Measurements from ENCODE around the gene B3GNT8. TPM values are rescaled to one million over a fixed set of nuclear protein-coding genes. Genes with fewer than 3 reads are reported as not detected.
A peak's percentile ranks its signal among the peaks of the same experiment; 100 is the strongest.
"Not testable (repeated sequence)": the region's sequence is repeated elsewhere in the genome, so short reads cannot be mapped to it uniquely, and the experiment has no call there.

The B3GNT8 gene
- total RNA-seq, 2 donors from 2014 or later, result 3.9 to 4.7 TPM

DNA sequence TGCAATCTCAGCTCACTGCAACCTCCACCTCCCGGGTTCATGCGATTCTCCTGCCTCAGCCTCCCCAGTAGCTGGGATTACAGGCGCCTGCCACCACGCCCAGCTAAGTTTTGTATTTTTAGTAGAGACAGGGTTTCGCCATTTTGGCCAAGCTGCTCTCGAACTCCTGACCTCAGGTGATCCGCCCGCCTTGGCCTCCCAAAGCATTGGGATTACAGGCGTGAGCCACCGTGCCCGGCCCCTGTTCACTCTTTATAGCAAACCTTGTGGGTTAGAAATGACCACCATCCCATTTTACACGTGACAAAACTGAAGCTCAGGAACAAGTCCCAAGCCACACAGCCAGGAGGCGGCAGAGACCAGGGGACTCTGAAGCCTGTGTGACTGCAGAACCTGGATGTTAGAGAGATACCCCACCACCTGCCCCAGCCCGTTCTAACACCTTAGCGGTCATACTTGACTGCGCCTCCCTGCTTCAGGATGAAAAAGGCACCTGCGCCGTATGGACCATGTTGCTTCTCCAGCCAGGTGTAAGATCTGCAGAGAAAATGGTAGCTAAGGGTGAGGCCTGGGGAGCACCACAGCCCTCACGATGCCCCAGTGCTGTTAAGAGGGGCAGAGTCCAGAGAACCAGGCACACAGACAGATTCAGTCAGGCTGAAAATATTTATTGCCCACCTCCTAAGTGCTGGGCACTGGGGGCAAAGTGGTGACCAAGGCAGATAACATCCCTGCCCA, 8.9 kb upstream of the B3GNT8 start:
- Histone ChIP-seq H3K27ac (ENCODE audit: low read depth, low read length) (no peak overlapping the region), H3K36me3 (ENCODE audit: control insufficient read depth, insufficient read depth, low read length) (peaks cover 29% of the 10 kb centered on the region), H3K4me3 (ENCODE audit: low read length) (no peak overlapping the region), H3K9me3 (ENCODE audit: control insufficient read depth, low read length) (no peaks in the 10 kb centered on the region), H3K9ac (ENCODE audit: extremely low read depth, low read length, poor library complexity, severe bottlenecking) (no peak overlapping the region), H3K4me1 (ENCODE audit: control insufficient read depth, insufficient read depth, low read length) (no peaks in the 10 kb centered on the region), H3K27me3 (ENCODE audit: control insufficient read depth, insufficient read depth, low read length, poor library complexity, severe bottlenecking) (no peaks in the 10 kb centered on the region)
- H3K9me3 Mint-ChIP-seq, result no peaks in the 10 kb centered on the region
- no peak overlapping the region for H3K27ac Mint-ChIP-seq
- peak; percentile 48 for DNase-seq
- peaks cover 36% of the 10 kb centered on the region for H3K36me3 Mint-ChIP-seq (ENCODE audit: low read depth)
- peaks cover 4% of the 10 kb centered on the region for H3K27me3 Mint-ChIP-seq (ENCODE audit: insufficient read depth)
- 93 to 98% methylated on average over 13 to 19 of the region's 19 CpGs for WGBS, 2 experiments (ENCODE audit: insufficient coverage in 1 of 2, insufficient read length in 1 of 2)
- TF ChIP-seq, protein P1, sequence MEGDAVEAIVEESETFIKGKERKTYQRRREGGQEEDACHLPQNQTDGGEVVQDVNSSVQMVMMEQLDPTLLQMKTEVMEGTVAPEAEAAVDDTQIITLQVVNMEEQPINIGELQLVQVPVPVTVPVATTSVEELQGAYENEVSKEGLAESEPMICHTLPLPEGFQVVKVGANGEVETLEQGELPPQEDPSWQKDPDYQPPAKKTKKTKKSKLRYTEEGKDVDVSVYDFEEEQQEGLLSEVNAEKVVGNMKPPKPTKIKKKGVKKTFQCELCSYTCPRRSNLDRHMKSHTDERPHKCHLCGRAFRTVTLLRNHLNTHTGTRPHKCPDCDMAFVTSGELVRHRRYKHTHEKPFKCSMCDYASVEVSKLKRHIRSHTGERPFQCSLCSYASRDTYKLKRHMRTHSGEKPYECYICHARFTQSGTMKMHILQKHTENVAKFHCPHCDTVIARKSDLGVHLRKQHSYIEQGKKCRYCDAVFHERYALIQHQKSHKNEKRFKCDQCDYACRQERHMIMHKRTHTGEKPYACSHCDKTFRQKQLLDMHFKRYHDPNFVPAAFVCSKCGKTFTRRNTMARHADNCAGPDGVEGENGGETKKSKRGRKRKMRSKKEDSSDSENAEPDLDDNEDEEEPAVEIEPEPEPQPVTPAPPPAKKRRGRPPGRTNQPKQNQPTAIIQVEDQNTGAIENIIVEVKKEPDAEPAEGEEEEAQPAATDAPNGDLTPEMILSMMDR (conservative IDR thresholded peaks at IDR 0.05), result peak; percentile 51
- no peak overlapping the region for H3K4me3 Mint-ChIP-seq
- H3K4me1 Mint-ChIP-seq, result peaks cover 6% of the 10 kb centered on the region

DNA sequence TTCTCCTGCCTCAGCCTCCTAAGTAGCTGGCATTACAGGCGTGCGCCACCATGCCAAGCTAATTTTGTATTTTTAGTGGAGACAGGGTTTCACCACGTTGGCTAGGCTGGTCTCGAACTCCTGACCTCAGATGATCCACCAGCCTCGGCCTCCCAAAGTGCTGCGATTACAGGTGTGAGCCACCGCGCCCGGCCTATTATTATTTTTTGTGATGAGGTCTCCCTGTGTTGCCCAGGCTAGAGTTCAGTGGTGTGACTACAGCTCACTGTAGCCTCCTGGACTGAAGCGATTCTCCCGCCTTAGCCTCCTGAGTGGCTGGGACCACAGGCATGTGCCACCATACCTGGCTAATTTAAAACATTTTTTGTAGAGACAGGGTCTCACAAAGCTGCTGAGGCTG, 8.2 kb upstream of the B3GNT8 start:
- H3K27ac Mint-ChIP-seq; H3K4me3 Mint-ChIP-seq; H3K27me3 Mint-ChIP-seq (ENCODE audit: insufficient read depth): not testable (repeated sequence)

DNA sequence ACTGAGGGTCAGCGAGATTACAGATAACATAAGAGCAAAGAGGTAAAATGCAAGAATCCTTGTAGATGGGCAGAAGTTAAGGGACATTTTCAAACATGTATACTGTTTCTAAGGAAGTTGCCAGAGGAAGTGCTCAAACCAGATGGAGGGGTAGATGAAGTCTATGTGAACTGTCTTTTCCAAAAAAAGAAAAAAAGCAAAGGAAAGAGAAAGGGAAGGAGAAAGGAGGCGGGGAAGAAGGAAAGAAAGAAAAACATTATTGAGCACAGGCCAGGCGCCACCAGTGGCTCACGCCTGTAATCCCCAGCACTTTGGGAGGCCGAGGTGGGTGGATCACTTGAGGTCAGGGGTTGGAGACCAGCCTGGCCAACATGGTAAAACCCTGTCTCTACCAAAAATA, 7.3 kb upstream of the B3GNT8 start:
- Histone ChIP-seq H3K9me3 (ENCODE audit: control insufficient read depth, low read length) (no peaks in the 10 kb centered on the region), H3K27me3 (ENCODE audit: control insufficient read depth, insufficient read depth, low read length, poor library complexity, severe bottlenecking) (no peaks in the 10 kb centered on the region), H3K9ac (ENCODE audit: extremely low read depth, low read length, poor library complexity, severe bottlenecking) (no peak overlapping the region), H3K4me3 (ENCODE audit: low read length) (no peak overlapping the region), H3K36me3 (ENCODE audit: control insufficient read depth, insufficient read depth, low read length) (peaks cover 35% of the 10 kb centered on the region), H3K27ac (ENCODE audit: low read depth, low read length) (no peak overlapping the region), H3K4me1 (ENCODE audit: control insufficient read depth, insufficient read depth, low read length) (no peaks in the 10 kb centered on the region)
- Mint-ChIP-seq H3K27me3 (ENCODE audit: insufficient read depth) (no peaks in the 10 kb centered on the region), H3K36me3 (ENCODE audit: low read depth) (peaks cover 37% of the 10 kb centered on the region), H3K4me3 (no peak overlapping the region), H3K27ac (no peak overlapping the region), H3K9me3 (no peaks in the 10 kb centered on the region), H3K4me1 (peaks cover 6% of the 10 kb centered on the region)
- TF ChIP-seq, protein P1 (conservative IDR thresholded peaks at IDR 0.05), result no peak
- no peak for DNase-seq
- 93 to 100% methylated on average over 5 of the region's 5 CpGs for WGBS, 2 experiments (ENCODE audit: insufficient coverage in 1 of 2, insufficient read length in 1 of 2)

More for the DNA sequence above, 8.2 kb upstream of the B3GNT8 start:
- not testable (repeated sequence) for H3K9me3 ChIP-seq (ENCODE audit: control insufficient read depth, low read length); H3K27me3 ChIP-seq (ENCODE audit: control insufficient read depth, insufficient read depth, low read length, poor library complexity, severe bottlenecking); H3K9me3 Mint-ChIP-seq; H3K4me3 ChIP-seq (ENCODE audit: low read length); H3K9ac ChIP-seq (ENCODE audit: extremely low read depth, low read length, poor library complexity, severe bottlenecking); H3K4me1 ChIP-seq (ENCODE audit: control insufficient read depth, insufficient read depth, low read length); H3K27ac ChIP-seq (ENCODE audit: low read depth, low read length); H3K4me1 Mint-ChIP-seq
- DNase-seq, result peak; percentile 20
- 91 to 96% methylated on average over 8 to 11 of the region's 11 CpGs for WGBS, 2 experiments (ENCODE audit: insufficient coverage in 1 of 2, insufficient read length in 1 of 2)
- peaks cover 37% of the 10 kb centered on the region for H3K36me3 Mint-ChIP-seq (ENCODE audit: low read depth)
- H3K36me3 ChIP-seq (ENCODE audit: control insufficient read depth, insufficient read depth, low read length), result peaks cover 35% of the 10 kb centered on the region
